HL-60/S4 (cell line): Measurements from ENCODE around the gene NPR3.

Experiments used
- in situ Hi-C: fragments of 300-500 bp; cut with MboI; formaldehyde crosslinking; loops from 2 replicates; pipeline ENCODE4 v1.14.3; 2022; ENCODE audit warnings: low sequenced_read_pairs

The NPR3 gene

DNA sequence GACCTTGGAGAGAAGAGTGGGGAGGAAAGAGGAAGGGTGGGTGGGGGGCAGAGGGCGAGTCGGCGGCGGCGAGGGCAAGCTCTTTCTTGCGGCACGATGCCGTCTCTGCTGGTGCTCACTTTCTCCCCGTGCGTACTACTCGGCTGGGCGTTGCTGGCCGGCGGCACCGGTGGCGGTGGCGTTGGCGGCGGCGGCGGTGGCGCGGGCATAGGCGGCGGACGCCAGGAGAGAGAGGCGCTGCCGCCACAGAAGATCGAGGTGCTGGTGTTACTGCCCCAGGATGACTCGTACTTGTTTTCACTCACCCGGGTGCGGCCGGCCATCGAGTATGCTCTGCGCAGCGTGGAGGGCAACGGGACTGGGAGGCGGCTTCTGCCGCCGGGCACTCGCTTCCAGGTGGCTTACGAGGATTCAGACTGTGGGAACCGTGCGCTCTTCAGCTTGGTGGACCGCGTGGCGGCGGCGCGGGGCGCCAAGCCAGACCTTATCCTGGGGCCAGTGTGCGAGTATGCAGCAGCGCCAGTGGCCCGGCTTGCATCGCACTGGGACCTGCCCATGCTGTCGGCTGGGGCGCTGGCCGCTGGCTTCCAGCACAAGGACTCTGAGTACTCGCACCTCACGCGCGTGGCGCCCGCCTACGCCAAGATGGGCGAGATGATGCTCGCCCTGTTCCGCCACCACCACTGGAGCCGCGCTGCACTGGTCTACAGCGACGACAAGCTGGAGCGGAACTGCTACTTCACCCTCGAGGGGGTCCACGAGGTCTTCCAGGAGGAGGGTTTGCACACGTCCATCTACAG lies 760 bp downstream of the NPR3 start:
- in situ Hi-C loops: no loop called here

DNA sequence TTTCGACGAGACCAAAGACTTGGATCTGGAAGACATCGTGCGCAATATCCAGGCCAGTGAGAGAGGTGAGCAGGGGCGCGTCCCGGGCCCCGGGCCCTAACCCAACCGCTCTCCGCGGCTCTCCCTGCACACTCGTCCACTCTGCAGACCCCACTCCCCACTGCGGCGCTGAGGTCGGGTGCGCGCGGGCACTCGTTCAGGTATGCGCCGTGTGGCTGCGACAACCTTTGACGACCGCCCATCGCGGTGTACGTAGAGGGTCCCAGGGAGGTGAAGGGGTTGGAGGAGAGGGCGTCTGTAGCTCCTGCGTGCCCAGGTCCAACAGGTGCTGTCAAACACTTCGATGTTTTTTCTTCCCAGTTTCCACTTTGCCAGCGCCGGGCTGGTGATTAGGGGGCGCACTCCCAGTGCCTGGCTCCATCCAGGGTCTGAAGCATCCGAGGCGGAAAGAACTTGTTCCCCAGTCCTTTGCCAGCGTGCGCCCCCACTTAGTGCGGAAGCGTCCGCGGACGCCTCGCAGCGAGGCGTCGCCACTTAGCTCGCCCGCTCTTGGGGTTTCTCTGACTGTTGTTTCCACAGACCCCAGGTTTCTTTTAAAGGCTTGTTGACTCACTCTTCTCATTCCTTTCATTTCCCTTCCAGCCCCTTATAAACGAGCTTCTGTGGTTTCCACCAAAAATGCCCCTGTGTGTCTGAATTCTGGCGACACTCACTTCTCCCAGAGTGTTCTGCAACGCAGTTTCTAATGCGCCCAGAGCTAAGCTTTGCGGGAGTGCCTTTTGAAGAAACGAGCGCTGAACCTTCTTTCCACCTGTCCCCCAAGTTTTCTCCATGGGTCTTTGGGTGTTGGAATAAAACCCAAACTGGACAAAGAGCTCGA lies 1.6 kb downstream of the NPR3 start:
- in situ Hi-C loops: no loop called here

DNA sequence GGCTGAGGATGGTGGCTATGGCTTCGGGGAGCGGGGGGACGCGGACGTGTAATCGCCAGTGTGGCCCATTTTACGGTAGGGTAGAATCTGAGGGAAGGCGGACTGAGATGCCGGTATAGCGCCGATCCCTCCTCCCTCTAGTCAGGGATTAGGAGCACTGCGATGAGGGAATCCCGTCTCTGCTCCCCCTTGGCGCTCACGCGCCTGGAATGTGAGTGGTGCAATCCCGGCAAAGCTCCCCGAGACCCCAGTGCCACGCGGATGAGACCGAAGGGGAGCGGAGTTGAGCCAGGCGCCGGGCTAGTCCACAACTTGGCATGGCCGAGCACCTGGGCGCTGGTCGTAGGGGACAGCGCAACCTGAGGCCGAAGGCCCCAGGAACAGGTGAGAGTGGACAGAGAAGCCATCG lies 2.2 kb downstream of the NPR3 start:
- in situ Hi-C loops: no loop called here

DNA sequence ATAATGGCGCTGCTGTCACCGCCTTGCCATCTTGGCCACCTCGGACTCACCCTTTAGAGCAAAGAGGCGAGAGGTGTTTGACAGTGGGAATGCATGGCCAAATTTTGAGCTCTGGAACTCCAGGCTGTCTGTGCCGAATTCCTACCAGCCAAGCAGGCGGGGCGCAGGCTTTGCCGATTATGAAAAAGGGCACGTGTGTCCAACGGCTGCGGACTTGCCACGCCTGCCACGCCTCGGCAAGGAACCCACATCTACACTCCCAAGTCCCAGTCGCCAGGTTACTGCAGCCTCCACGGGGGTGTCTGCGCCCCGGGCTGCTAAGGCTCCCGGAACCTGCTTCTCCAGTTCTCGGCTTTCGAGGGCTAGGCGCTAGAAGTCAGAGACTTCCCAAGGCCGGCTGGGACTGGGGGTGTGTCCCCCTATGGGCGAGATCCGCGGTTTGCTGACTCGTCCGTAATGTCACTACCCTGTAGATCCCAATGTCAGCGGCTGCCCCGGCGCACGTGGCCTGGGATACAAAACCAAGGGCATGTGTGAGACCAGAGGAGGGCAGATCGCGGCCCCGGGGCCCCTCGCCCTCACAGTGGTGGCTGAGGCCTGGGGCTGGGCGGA lies 2.8 kb downstream of the NPR3 start:
- in situ Hi-C loops: no loop called here

DNA sequence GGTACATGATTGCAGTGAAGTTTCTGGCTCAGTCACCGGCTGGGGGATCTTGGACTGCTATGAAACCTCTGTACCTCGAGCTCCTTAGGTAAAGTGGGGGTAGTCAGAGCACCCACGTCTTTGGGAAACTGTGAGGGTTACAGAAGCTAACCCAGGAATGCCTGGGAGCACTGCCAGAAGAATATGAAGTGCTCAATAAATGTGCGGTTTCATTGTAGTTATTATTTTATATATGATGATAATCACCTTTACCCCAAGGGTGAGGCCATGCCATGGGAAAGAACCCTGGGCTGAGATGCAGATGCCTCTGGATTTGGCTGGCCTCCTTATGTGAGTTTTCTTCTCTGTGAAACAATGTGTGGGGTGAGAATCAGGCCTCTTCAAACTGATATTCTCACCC lies 3.7 kb downstream of the NPR3 start:
- in situ Hi-C loops: no loop called here

DNA sequence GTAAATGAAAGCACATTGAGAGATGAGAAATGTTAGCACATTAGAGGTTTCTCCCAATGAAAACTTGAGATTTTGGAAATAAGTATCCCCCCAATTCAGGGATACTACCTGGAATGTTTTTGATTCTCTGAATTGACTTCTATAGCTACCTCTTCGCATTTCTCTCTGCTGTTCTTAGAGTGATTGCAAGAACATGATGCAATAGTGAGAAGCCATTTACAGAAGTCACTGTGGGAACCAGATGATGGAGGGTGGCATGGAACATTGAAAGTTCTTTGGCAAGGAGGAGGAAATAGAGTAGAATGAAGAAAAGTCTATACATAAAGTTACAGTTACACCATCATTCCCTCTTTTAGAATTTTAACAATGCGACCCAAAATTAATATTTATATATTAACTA lies 9.2 kb downstream of the NPR3 start:
- in situ Hi-C loops: no loop called here

DNA sequence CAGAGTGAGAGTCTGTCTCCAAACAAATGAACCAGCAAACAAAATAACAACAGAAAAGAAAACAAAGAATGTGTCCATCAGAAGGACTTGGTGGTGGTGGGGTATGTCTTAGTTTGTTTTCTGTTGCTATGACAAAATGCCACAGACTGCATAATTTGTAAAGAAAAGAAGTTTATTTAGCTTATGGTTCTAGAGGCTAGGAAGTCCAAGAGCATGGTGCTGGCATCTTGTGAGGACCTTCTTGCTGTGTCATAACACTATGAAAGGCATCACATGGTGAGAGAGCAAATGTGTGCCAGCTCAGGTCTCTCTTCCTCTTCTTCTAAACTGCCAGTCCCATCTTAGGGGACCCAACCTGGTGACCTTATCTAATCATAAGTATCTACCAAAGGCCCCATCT lies 10.5 kb downstream of the NPR3 start:
- in situ Hi-C loops: no loop called here

DNA sequence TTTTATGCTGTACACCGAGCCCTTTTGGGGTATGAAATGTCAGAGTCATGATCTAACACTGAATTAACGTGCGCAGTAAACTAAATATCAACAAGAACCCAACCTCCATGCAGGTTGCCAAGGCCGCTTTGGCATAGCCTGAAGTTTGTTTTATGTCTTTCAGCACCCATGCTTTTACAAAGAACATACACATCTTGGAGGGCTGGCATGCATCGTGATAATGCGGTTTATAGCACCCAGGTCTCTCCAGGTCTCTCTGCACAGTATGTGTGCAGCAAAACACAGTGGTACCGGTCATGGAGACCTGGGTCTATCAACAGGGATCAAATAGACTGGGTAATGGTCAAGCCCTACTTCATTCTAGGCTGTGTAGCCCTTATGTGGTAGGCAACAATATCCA lies 11.8 kb downstream of the NPR3 start:
- in situ Hi-C loops: no loop called here

DNA sequence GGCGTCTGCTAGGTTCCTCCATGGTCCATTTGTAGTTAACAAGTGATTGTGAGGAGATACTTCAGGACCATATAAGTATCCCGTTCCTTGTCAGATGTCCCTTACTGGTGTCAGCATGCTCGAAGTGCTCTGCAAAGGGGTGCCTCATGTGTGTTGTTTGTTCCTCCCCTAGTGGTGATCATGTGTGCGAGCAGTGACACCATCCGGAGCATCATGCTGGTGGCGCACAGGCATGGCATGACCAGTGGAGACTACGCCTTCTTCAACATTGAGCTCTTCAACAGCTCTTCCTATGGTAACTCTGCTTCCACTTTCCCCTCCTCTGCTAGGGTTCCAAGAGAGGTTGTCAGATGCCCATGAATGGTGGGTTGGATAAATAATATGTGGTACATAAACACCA lies 13.4 kb downstream of the NPR3 start:
- in situ Hi-C loops: no loop called here

DNA sequence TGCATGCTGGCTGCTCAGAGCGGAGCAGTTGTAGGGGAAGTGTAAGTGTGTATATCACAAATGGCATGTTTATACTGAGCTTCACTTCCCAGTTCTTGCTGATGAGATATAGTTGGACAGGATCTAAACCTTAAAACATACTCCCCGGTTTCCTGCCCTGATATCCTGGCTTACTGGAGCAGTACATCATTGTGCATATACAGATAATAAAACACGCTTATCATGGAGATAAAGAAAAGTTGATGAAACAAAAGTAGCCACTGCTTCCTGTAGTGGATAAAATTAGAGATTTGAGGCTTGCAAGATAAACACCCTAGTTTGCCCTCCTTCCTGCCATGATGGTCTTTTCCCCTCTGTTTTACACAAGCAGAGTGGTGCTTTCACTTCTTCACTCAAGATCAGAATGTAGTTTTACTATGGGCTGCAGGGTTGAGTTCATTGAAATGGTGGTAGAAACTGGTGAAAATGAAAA lies 15.0 kb downstream of the NPR3 start:
- in situ Hi-C loops: no loop called here

DNA sequence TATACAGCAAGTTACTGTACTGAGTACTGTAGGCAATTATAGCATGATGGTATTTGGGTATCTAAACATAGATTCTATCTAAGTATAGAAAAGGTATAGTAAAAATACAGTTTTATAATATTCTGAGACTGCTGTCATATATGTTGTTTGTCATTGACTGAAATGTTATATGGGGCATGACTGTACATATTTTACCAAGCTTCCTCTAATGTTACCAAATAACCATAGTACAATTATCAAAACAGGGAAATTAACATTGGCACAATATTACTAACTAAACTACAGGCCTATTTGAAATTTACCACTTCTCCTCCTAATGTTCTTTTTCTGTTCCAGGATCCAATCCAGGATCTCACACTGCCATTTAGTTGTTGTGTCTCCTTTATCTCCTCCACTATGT lies 18.5 kb downstream of the NPR3 start:
- in situ Hi-C loops: no loop called here

DNA sequence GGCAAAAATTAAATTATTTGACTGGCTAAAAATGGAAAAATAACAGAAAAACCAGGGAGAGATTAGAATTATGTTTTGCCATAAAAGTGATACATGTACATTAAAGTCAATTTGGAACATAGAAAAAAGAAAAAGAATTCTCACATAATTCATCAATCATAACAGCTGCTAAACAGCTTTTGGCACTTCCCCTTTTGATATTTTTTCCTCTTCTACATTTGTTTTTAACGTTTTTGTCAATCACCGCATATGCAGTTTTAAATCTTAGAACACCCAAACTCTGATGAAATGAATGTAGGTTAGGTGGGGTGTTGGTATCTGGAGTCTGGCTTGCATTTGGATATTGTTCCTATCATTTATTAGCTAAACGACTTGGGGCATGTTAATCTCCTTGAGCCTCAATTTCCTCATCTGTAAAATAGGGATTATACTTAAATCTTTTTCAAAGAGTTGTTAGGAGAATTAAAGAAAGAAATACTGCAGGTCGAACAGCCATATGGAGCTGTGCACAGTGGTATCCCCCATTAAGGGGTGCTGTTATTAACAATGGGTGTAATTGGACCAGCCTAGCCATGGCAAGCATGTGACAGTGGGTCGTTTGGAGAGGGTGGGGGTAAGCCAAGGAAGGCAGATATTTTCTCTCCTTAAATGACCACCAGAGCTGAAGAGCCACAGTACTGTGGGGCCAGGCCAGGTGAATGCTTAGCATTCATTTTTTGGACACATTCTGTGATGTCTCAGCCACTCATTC lies 22.6 kb downstream of the NPR3 start:
- in situ Hi-C loops: no loop called here

DNA sequence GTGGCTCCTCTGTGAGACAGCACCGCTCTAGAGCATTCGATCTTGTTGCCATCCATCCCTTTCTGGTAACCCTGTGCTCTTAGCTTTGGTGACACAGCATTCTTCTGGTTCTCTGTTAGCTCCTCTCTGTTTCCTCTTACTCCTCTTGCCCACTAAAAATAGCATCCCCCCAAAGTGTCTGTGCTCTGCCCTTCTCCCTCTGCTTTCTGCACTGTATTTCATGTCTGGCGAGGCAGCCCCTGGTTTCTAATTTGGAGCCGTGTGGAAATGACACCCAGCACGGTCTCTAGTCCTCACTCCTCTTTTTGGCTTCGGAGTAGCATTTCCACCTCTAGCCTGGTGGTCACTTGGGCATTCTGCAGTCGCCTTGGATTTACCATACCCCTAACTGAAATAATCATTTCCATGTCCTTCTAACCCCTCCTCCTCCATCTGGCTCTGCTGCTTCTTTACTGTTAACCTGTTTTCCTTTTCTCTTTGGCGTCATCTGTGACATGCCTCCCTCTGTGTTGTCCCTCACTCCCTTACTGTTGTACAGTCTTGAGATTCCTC lies 23.8 kb downstream of the NPR3 start:
- in situ Hi-C loops: no loop called here

DNA sequence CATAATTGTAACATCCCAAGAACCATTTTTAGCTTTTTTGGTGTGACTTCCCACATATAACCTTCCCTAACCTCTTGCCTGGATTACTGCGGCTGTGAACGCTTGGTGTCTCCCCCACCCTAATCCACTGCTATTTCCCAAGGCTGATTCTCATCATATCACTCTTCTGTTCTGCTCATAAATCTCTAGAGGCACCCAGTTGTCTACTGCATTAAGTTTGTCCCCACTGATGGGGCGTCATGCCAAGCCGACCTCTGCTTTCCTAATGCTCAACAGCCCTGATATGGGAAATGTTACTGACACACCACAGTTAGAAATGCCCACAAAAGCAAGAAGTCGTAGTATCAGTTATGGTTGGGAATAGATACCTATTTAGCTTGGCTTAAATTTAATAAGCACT lies 24.4 kb downstream of the NPR3 start:
- in situ Hi-C loops: no loop called here

DNA sequence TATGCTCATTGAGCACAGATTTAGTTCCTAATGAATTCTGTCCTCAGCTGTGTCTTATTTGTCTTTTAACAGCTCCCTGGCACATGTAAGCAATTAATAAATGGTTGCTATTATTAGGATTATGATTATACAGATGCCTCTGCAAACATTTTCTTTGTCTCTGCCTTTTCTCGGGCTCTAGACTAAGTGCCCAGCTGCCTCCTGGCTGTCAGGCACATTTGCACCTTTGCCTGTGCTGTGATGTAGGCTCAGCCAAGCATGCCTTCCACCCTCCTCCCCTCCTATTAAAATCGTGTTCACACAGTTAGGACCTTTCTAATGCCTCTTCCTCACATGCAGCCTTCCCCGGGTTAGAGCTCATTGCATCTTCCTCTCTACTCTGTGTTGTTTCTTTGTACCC lies 25.7 kb downstream of the NPR3 start:
- in situ Hi-C loops: no loop called here

DNA sequence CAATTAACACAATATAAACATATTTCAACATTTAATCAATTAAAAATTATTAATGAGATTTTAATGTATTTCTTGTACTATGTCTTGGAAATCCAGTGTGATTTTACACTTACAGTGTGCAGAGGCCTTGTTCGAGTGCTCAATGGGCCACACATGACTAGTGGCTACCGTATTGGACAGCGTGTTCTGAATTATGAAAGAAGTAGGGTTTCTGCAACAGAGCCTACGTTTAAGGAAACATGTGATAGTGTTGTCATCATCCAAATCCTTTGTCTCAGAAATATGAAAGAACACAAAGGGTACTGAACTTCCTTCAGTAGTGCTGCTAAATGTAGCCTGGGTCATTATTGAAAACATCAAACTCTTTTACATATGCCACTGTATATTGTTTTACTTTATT lies 29.5 kb downstream of the NPR3 start:
- in situ Hi-C loops: no loop called here

DNA sequence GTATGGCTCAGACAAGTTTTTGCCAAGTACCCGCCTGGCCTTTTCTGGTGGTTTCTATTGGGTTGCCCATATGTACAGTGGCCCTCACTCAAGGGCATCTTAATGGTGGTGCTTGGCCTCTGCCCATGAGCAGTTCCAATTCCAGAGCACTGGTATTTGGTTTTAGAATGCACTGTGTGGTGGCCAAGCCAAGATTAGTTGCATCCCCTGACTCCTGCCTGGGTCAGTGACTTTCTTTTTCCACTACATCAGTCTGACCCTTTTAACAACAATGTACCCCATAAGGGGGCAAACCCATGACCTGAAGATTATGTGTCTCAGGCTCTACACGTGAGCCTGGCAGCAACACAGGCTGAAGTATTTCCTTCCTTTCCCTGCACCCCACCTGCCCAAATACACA lies 34.2 kb downstream of the NPR3 start:
- in situ Hi-C loops: no loop called here

DNA sequence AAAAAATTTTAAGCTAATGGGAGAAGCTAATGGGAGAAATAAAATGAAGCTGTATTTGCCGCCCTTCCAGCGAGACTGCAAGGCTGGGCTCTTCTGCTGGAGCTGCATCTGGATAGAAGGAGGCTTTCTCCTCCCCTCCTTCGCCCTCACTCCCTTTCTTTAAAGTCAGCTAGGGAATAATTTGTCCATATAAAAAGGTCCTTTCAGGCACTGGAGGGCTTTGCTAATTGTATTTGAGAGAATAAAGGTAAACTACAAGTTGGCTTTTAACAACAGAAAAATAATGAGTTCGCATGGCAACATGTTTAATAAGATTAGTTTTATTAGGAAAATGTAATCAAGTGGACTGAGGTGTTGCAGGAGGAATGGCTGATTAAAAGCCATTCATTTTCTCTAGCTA lies 41.3 kb downstream of the NPR3 start:
- in situ Hi-C loops: no loop called here

DNA sequence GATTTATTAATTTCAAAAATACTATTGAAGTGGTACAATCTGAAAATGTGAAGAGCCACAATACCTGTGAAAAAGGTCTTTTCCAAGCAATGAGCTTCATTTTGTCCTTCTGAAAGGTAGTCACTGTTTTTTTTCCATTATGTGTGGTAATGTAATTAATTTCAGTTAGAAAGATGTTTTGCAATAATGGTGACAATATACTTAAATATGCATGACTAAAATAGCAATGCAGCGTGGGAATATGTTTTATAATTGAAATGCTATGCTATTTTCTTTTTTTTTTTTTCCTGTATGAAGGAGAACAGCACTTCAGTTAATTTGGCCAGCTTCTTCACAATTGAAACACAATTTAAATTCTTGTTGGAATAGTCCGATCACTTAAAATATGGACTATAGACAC lies 41.9 kb downstream of the NPR3 start:
- in situ Hi-C loops: no loop called here

DNA sequence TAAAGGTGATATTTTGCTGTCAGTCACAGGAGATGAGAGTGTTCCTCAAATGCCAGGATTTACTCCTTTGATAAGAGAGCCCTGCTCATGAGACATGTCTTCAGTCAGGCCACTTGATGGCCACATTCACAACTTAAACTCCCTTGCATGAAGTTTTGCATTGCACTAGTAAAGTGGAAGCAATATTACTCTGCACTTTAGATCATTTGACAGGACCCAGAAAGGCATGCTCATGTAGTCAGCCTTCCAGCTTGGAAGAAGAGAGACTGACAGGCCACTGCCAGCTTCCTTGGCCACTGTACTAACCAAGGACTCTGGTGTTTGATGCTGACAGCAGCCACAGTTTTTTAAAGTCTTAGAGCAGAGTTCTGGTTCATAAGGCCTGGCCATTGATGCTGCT lies 42.6 kb downstream of the NPR3 start:
- in situ Hi-C loops: no loop called here

DNA sequence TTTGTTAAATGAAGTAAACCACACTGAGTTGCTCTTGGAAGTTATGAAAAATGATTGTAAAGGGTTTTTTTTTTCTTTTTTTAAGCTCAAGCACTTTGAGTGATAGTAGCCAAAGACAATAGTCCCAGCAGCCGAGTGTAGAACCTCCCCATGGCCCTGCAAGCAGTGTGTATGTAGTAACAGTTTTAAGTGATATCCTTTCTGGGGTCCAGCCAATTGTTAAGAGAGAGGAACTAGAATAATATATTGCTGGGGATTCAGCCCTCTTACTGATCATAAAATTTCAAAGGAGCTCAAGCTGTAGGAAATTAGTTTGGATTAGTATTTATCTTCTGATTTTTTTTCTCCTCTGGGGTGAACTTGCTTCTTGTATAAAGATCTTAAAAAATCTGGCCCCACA lies 43.2 kb downstream of the NPR3 start:
- in situ Hi-C loops: no loop called here
